Measurements from ENCODE around the gene SMURF2. TPM values are rescaled to one million over a fixed set of nuclear protein-coding genes. Genes with fewer than 3 reads are reported as not detected.
"Not testable (repeated sequence)": the region's sequence is repeated elsewhere in the genome, so short reads cannot be mapped to it uniquely, and the experiment has no call there.

SMURF2 gene
- total RNA-seq, 1 experiment from 2014 or later = 154 TPM

- Histone ChIP-seq H3K27me3 (no peaks in the 10 kb centered on the region), H3K4me3 (no peak overlapping the region), H3K9me3 (no peaks in the 10 kb centered on the region), H3K36me3 (peaks cover 91% of the 10 kb centered on the region)
- no peak for DNase-seq
Measured at GRCh38 chr17:64580384-64581315, 81.5 kb downstream of the SMURF2 start.

- H3K4me3 ChIP-seq = no peak overlapping the region
- no peaks in the 10 kb centered on the region for H3K27me3 ChIP-seq
- H3K36me3 ChIP-seq = peaks cover 91% of the 10 kb centered on the region
- DNase-seq = no peak
- H3K9me3 ChIP-seq = no peaks in the 10 kb centered on the region
Measured at GRCh38 chr17:64579917-64580316, 82.2 kb downstream of the SMURF2 start.

GRCh38 chr17:64577025-64577424 lies 85.1 kb downstream of the SMURF2 start:
- DNase-seq, H3K9me3 ChIP-seq, H3K27me3 ChIP-seq, H3K4me3 ChIP-seq: not testable (repeated sequence)
- peaks cover 91% of the 10 kb centered on the region for H3K36me3 ChIP-seq

- no peak for DNase-seq
Measured at GRCh38 chr17:64575431-64575830, 86.7 kb downstream of the SMURF2 start.

GRCh38 chr17:64574646-64575045 lies 87.5 kb downstream of the SMURF2 start:
- no peak for DNase-seq
- peaks cover 91% of the 10 kb centered on the region for H3K36me3 ChIP-seq

More at GRCh38 chr17:64575431-64575830, 86.7 kb downstream of the SMURF2 start:
- no peaks in the 10 kb centered on the region for H3K27me3 ChIP-seq
- peaks cover 91% of the 10 kb centered on the region for H3K36me3 ChIP-seq
- no peaks in the 10 kb centered on the region for H3K9me3 ChIP-seq
- no peak overlapping the region for H3K4me3 ChIP-seq

GRCh38 chr17:64573214-64573613 lies 88.9 kb downstream of the SMURF2 start:
- H3K4me3 ChIP-seq = no peak overlapping the region
- no peaks in the 10 kb centered on the region for H3K9me3 ChIP-seq
- peaks cover 92% of the 10 kb centered on the region for H3K36me3 ChIP-seq
- H3K27me3 ChIP-seq = no peaks in the 10 kb centered on the region
- no peak for DNase-seq

More at GRCh38 chr17:64574646-64575045, 87.5 kb downstream of the SMURF2 start:
- no peak overlapping the region for H3K4me3 ChIP-seq
- H3K9me3 ChIP-seq = no peaks in the 10 kb centered on the region
- no peaks in the 10 kb centered on the region for H3K27me3 ChIP-seq

- DNase-seq = no peak
- H3K36me3 ChIP-seq = peaks cover 93% of the 10 kb centered on the region
Measured at GRCh38 chr17:64572682-64573154, 89.4 kb downstream of the SMURF2 start.

GRCh38 chr17:64571746-64572145 lies 90.4 kb downstream of the SMURF2 start:
- H3K4me3 ChIP-seq = no peak overlapping the region
- H3K27me3 ChIP-seq = no peaks in the 10 kb centered on the region
- H3K36me3 ChIP-seq = peaks cover 93% of the 10 kb centered on the region
- DNase-seq = no peak
- no peaks in the 10 kb centered on the region for H3K9me3 ChIP-seq

More at GRCh38 chr17:64572682-64573154, 89.4 kb downstream of the SMURF2 start:
- Histone ChIP-seq H3K4me3 (no peak overlapping the region), H3K27me3 (no peaks in the 10 kb centered on the region), H3K9me3 (no peaks in the 10 kb centered on the region)

GRCh38 chr17:64565563-64565962 lies 96.5 kb downstream of the SMURF2 start:
- H3K9me3 ChIP-seq = no peaks in the 10 kb centered on the region
- H3K36me3 ChIP-seq = peaks cover 81% of the 10 kb centered on the region
- H3K27me3 ChIP-seq = no peaks in the 10 kb centered on the region
- DNase-seq = no peak
- no peak overlapping the region for H3K4me3 ChIP-seq

- Histone ChIP-seq H3K27me3 (no peaks in the 10 kb centered on the region), H3K36me3 (peaks cover 79% of the 10 kb centered on the region), H3K9me3 (no peaks in the 10 kb centered on the region), H3K4me3 (no peak overlapping the region)
- DNase-seq = no peak
Measured at GRCh38 chr17:64564098-64564497, 98.0 kb downstream of the SMURF2 start.

- H3K36me3 ChIP-seq = peaks cover 96% of the 10 kb centered on the region
- DNase-seq = no peak
- no peak overlapping the region for H3K4me3 ChIP-seq
- no peaks in the 10 kb centered on the region for H3K9me3 ChIP-seq
- H3K27me3 ChIP-seq = no peaks in the 10 kb centered on the region
Measured at GRCh38 chr17:64555281-64555680, 106.8 kb downstream of the SMURF2 start.

- H3K27me3 ChIP-seq = no peaks in the 10 kb centered on the region
- peaks cover 96% of the 10 kb centered on the region for H3K36me3 ChIP-seq
- no peak overlapping the region for H3K4me3 ChIP-seq
- no peak for DNase-seq
- H3K9me3 ChIP-seq = no peaks in the 10 kb centered on the region
Measured at GRCh38 chr17:64554028-64554637, 108.0 kb downstream of the SMURF2 start.

- Histone ChIP-seq H3K4me3 (no peak overlapping the region), H3K27me3 (no peaks in the 10 kb centered on the region), H3K9me3 (no peaks in the 10 kb centered on the region), H3K36me3 (peaks cover 95% of the 10 kb centered on the region)
- DNase-seq = no peak
Measured at GRCh38 chr17:64551461-64551860, 110.6 kb downstream of the SMURF2 start.

- no peak for DNase-seq
- no peaks in the 10 kb centered on the region for H3K9me3 ChIP-seq
- peaks cover 94% of the 10 kb centered on the region for H3K36me3 ChIP-seq
- H3K27me3 ChIP-seq = no peaks in the 10 kb centered on the region
- H3K4me3 ChIP-seq = no peak overlapping the region
Measured at GRCh38 chr17:64547319-64547718, 114.8 kb downstream of the SMURF2 start.

- H3K27me3 ChIP-seq = no peaks in the 10 kb centered on the region
- no peaks in the 10 kb centered on the region for H3K9me3 ChIP-seq
- DNase-seq = no peak
- peaks cover 94% of the 10 kb centered on the region for H3K36me3 ChIP-seq
- H3K4me3 ChIP-seq = no peak overlapping the region
Measured at GRCh38 chr17:64546716-64547115, 115.4 kb downstream of the SMURF2 start.

GRCh38 chr17:64544742-64545141 lies 117.4 kb downstream of the SMURF2 start:
- Histone ChIP-seq H3K36me3 (peaks cover 92% of the 10 kb centered on the region), H3K27me3 (no peaks in the 10 kb centered on the region)
- DNase-seq = no peak

GRCh38 chr17:64540118-64540776 lies 121.9 kb downstream of the SMURF2 start:
- Histone ChIP-seq H3K4me3 (no peak overlapping the region), H3K9me3 (no peaks in the 10 kb centered on the region), H3K36me3 (peaks cover 96% of the 10 kb centered on the region), H3K27me3 (no peaks in the 10 kb centered on the region)
- DNase-seq = no peak

More at GRCh38 chr17:64544742-64545141, 117.4 kb downstream of the SMURF2 start:
- no peak overlapping the region for H3K4me3 ChIP-seq
- H3K9me3 ChIP-seq = no peaks in the 10 kb centered on the region

Measured in MG63 (cell line).